ENCODE results near the gene AMIGO3.
"Not testable (repeated sequence)": the region's sequence is repeated elsewhere in the genome, so short reads cannot be mapped to it uniquely, and the experiment has no call there.

AMIGO3 gene

GRCh38 chr3:49689046-49689907 lies 30.2 kb downstream of the AMIGO3 start, which contains the start of the genes MST1 and RNF123 (continued):
- TF ChIP-seq ZBTB11 (tag by site-specific recombination; conservative IDR thresholded peaks at IDR 0.05; ENCODE audit: low read depth) (peak; percentile 96), KLF9 (tag by site-specific recombination; IDR thresholded peaks at IDR 0.05; ENCODE audit: low read depth) (peak; percentile 30; the same call in 1 of the 2 replicates), ZNF324 (tag by site-specific recombination; IDR thresholded peaks at IDR 0.05) (peak; percentile 76; the same call in 1 of the 2 replicates), ZBTB8A (tag by site-specific recombination; IDR thresholded peaks at IDR 0.05) (peak; percentile 61), ZNF148 (tag by site-specific recombination; IDR thresholded peaks at IDR 0.05; ENCODE audit: borderline replicate concordance) (no peak), BCL11A (tag by site-specific recombination; IDR thresholded peaks at IDR 0.05; ENCODE audit: low read depth) (no peak), ZNF341 (tag by site-specific recombination; IDR thresholded peaks at IDR 0.05; ENCODE audit: low read depth) (peak; percentile 61), ZBTB6 (tag by site-specific recombination; IDR thresholded peaks at IDR 0.05) (no peak), ZNF585B (tag by site-specific recombination; IDR thresholded peaks at IDR 0.05) (no peak), ZBTB20 (tag by site-specific recombination; IDR thresholded peaks at IDR 0.05) (peak; percentile 67; the same call in 1 of the 2 replicates), ZSCAN30 (tag by site-specific recombination; IDR thresholded peaks at IDR 0.05) (peak; percentile 71; the same call in 1 of the 2 replicates), ZNF629 (tag by site-specific recombination; IDR thresholded peaks at IDR 0.05) (peak; percentile 26; the same call in 1 of the 2 replicates), SP2 (tag by site-specific recombination; IDR thresholded peaks at IDR 0.05) (peak; percentile 43), ZNF843 (tag by site-specific recombination; IDR thresholded peaks at IDR 0.05) (peak; percentile 31; the same call in 1 of the 2 replicates), KLF16 (tag by site-specific recombination; IDR thresholded peaks at IDR 0.05) (0 out of 2 replicates have a peak, but pooled peaks have one; percentile 50), ZNF394 (tag by site-specific recombination; IDR thresholded peaks at IDR 0.05; ENCODE audit: borderline replicate concordance) (no peak), ZNF391 (tag by site-specific recombination; IDR thresholded peaks at IDR 0.05; ENCODE audit: borderline replicate concordance, low read depth) (0 out of 2 replicates have a peak, but pooled peaks have one; percentile 32), GLIS1 (tag by site-specific recombination; IDR thresholded peaks at IDR 0.05) (0 out of 2 replicates have a peak, but pooled peaks have one; percentile 11), ZNF501 (tag by site-specific recombination; IDR thresholded peaks at IDR 0.05) (peak; percentile 64; the same call in 1 of the 2 replicates)

- peaks cover 0 to 13% of the 10 kb centered on the region in 2 experiments; a peak in 1 of 3 replicates for H3K36me3 ChIP-seq (ENCODE audit: control insufficient read depth in 2 of 2, insufficient read depth in 1 of 2, low read length in 2 of 2)
- peak overlapping the region; percentile 71; the same call in 1 of the 2 replicates for H3K27ac ChIP-seq (ENCODE audit: extremely low read depth, low read depth, low read length)
- not testable (repeated sequence) for H3K9me3 ChIP-seq (ENCODE audit: control insufficient read depth, insufficient read depth, low read depth, low read length); H3K4me1 ChIP-seq (ENCODE audit: control insufficient read depth, insufficient read depth, low read length); H3K4me3 ChIP-seq (ENCODE audit: low read depth, low read length)
- POLR2A ChIA-PET, result interaction anchor here (1.4 kb wide), 1 partner anchor 8 kb away, joined by 4 read pairs; no protein-coding TSS in a partner anchor
- CTCF ChIA-PET, result interaction anchor here (1.1 kb wide), 1 partner anchor 149 kb away, joined by 5 read pairs; no protein-coding TSS in a partner anchor
Observed at GRCh38 chr3:49688338-49689045, 31.0 kb downstream of the AMIGO3 start.

- POLR2A ChIA-PET; H3K9me3 ChIP-seq (ENCODE audit: control insufficient read depth, insufficient read depth, low read depth, low read length); H3K4me1 ChIP-seq (ENCODE audit: control insufficient read depth, insufficient read depth, low read length); H3K4me3 ChIP-seq (ENCODE audit: low read depth, low read length); H3K27ac ChIP-seq (ENCODE audit: extremely low read depth, low read depth, low read length); CTCF ChIA-PET: not testable (repeated sequence)
- peaks cover 0 to 24% of the 10 kb centered on the region in 2 experiments; a peak in 1 of 3 replicates for H3K36me3 ChIP-seq (ENCODE audit: control insufficient read depth in 2 of 2, insufficient read depth in 1 of 2, low read length in 2 of 2)
Observed at GRCh38 chr3:49687424-49687795, 32.1 kb downstream of the AMIGO3 start.

GRCh38 chr3:49686769-49687423 lies 32.6 kb downstream of the AMIGO3 start:
- POLR2A ChIA-PET; H3K4me1 ChIP-seq (ENCODE audit: control insufficient read depth, insufficient read depth, low read length); H3K9me3 ChIP-seq (ENCODE audit: control insufficient read depth, insufficient read depth, low read depth, low read length); H3K27ac ChIP-seq (ENCODE audit: extremely low read depth, low read depth, low read length); CTCF ChIA-PET: not testable (repeated sequence)
- Histone ChIP-seq H3K4me3 (ENCODE audit: low read depth, low read length) (peak overlapping the region; percentile 15; the same call in 1 of the 2 replicates), H3K36me3 (ENCODE audit: control insufficient read depth in 2 of 2, insufficient read depth in 1 of 2, low read length in 2 of 2) (peaks cover 0 to 29% of the 10 kb centered on the region in 2 experiments; a peak in 1 of 3 replicates)

Measured in HEK293 (cell line).